Activated CD8-positive, alpha-beta memory T cell treated with anti-CD3 and anti-CD28 coated beads, Interleukin-2, amount 50 U/mL, for 24 hours (primary cell): ENCODE data around the gene INHBC.

Experiments used
- DNase-seq: peaks from one replicate; pipeline ENCODE4 v3.0.0-alpha.2; 2020; ENCODE audit errors: extremely low read depth

Gene INHBC

DNA sequence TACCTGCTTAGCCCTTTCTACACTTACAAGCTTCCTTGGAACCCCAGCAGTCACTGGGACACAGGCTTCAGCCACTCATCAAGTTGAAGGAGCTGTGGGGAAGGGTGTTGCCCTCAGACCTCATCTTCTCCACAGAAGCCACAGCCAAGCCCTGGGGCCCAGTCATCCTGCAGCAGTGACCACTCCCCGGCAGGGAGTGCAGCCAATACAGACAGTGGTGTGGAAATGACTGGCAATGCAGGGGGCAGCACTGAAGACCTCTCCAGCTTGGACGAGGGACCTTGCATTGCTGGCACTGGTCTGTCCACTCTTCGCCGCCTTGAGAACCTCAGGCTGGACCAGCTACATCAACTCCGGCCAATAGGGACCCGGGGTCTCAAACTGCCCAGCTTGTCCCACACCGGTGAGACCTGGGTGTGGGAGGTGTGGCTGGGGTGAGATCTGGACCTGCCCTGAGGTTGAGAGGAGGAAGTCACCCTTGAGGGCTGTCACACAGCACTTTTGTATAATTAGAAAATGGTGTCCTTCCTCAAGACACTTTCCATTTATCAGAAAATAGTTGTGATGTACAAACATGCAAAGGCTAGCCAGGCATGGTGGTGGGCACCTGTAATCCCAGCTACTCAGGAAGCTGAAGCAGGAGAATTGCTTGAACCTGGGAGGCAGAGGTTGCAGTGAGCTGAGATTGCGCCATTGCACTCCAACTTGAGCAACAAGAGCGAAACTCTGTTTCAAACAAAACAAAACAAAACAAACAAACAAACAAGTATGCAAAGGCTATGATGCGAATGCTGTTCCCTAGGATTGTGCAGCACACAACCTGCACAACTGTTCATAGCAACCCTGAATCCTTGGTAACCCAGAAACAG is 34.9 kb downstream of the INHBC start:
- DNase-seq, result no peak

DNA sequence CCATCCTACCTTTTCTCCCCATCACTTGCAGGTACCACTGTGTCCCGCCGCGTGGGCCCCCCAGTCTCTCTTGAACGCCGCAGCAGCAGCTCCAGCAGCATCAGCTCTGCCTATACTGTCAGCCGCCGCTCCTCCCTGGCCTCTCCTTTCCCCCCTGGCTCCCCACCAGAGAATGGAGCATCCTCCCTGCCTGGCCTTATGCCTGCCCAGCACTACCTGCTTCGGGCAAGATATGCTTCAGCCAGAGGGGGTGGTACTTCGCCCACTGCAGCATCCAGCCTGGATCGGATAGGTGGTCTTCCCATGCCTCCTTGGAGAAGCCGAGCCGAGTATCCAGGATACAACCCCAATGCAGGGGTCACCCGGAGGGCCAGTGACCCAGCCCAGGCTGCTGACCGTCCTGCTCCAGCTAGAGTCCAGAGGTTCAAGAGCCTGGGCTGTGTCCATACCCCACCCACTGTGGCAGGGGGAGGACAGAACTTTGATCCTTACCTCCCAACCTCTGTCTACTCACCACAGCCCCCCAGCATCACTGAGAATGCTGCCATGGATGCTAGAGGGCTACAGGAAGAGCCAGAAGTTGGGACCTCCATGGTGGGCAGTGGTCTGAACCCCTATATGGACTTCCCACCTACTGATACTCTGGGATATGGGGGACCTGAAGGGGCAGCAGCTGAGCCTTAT is 35.8 kb downstream of the INHBC start:
- DNase-seq, result no peak

DNA sequence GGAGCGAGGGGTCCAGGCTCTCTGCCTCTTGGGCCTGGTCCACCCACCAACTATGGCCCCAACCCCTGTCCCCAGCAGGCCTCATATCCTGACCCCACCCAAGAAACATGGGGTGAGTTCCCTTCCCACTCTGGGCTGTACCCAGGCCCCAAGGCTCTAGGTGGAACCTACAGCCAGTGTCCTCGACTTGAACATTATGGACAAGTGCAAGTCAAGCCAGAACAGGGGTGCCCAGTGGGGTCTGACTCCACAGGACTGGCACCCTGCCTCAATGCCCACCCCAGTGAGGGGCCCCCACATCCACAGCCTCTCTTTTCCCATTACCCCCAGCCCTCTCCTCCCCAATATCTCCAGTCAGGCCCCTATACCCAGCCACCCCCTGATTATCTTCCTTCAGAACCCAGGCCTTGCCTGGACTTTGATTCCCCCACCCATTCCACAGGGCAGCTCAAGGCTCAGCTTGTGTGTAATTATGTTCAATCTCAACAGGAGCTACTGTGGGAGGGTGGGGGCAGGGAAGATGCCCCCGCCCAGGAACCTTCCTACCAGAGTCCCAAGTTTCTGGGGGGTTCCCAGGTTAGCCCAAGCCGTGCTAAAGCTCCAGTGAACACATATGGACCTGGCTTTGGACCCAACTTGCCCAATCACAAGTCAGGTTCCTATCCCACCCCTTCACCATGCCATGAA is 36.5 kb downstream of the INHBC start:
- no peak for DNase-seq

DNA sequence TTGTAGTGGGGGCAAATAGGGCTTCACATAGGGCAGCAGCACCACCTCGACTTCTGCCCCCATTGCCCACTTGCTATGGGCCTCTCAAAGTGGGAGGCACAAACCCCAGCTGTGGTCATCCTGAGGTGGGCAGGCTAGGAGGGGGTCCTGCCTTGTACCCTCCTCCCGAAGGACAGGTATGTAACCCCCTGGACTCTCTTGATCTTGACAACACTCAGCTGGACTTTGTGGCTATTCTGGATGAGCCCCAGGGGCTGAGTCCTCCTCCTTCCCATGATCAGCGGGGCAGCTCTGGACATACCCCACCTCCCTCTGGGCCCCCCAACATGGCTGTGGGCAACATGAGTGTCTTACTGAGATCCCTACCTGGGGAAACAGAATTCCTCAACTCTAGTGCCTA is 37.1 kb downstream of the INHBC start:
- DNase-seq, result no peak

DNA sequence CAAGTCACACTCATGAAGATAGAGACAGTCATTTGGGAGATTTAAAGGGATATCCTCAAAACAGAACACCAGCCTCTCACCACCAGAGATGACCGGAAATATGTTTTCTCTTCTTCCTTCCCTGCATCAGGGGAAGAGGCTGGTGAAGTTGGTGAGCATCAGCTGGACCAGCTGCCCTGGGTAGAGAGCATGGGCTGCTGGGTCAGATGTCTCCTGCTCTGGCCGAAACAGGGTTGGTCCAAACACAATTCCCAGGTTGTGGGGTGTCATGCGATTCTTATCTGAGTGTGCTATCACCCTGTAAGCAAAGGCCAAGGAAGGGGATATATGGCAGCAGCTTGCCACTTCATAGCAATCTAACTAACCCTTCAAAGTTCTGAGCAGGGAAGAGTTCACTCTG is 37.8 kb downstream of the INHBC start:
- DNase-seq, result no peak

DNA sequence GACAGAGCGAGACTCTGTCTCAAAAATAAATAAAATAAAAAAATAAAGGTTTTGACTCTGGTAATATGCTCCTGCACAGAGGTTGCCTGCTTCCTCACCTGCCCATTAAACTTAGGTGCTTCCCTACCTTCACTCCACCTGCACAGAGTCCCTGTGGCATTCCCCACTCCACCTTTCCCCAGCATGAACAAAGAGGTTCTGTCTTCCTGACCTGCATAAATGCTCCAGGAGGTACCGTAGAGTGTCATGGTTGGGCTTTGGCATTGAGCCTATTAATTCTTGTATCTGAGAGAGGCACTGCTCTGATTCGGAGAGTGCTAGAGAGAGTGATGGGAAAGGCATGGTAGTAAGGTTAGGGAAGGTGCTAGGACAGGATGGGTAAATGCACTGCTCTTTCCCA is 38.8 kb downstream of the INHBC start:
- DNase-seq, result no peak

DNA sequence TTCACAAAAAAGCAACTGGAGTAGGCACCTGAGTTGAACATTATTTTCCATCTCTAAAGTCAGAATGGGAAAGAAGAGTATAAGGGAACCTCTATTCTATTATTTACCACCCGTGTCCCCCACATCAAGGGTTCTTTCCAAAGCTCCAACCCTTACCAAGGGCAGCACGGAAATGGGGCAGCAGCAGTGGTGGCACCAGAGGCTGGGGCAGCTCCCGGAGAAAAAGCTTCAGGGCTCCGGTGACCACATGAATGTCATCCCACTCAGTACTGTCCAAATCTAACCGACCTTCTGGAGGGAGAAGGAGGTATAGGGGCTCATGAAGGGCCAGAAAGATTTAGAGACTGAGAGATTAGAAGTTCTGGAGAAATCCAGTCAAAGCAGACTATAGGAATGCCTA is 39.3 kb downstream of the INHBC start:
- DNase-seq, result no peak

DNA sequence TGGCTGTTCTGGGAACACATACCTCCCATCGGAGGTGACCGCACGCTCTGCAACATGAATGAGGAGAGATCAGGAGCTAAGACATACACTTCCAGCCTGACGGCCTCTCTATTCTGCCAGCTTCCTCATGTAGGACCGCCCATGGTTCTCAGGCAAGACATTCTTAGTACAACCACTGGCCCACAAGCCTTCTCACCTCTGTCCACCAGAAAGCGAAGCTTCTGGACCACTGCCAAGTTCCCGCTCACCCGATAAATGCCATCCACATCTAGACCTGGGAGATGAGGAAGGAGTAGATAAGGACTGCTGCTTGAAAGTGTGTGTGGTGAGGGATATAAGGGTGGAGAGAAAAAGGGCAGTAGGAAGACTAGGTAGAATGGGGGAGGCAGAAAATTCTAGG is 39.8 kb downstream of the INHBC start:
- DNase-seq, result no peak

DNA sequence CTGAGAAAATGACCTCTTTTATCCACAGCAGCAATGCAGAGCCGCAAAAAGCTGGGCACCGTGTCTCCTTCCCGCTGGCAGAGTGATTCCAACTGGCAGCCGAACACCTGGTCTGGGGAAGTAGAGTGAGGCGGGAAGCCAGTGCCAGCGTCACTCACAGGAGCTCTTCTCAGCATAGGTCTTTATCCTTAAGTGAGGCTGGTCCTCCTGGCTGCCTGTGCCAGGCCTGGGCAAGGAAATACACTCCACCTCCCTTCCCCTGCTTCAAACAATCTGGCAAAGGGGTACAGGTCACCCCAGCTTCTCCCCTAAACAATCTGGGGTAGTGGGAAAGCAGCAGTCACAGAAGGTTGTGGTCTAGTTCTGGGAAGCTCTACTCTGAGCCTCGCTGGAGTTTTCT is 40.3 kb downstream of the INHBC start:
- DNase-seq, result no peak

DNA sequence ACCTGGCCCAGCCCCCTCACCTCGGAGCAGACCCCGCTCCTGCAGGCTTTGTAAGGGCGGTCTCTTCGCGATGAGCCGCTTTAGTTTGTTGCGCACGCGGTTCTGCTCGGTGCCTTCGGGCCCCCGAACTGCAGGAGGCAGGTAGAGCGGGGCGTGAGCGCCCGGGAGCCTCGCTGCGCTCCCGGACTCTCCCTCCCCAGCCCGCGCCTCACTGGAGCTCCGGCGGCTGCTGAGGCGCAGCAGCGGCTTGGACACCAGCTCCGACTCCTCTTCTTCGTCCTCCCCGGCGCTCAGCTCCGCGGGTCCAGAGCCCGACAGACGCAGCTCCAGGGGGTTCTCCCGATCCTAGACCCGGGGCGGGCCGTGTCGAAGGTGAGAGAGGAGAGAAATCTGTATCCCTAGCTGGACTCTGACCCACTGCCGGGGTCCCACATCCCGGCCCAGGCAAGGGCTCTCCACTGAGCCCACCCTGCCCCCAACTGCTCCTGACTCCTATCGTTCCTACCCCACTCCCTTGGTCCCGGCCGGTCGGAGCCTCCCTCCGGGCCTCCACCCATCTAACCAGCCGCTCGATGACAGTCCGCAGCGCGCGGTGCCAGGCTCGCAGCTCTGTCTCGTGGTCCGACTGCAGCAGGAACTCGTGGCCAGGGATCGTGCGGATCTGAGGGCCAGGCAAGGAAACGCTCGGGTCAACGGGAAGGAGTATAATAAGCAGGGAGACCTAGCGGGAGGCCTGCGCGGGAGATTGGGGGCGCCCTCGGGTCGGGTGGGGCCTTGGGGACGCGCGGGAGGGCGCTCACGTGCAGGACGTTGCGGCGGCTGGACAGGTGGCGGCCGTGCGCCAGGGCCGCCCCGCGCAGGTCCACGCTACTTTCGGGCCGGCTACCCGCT is 40.9 kb downstream of the INHBC start:
- no peak for DNase-seq

DNA sequence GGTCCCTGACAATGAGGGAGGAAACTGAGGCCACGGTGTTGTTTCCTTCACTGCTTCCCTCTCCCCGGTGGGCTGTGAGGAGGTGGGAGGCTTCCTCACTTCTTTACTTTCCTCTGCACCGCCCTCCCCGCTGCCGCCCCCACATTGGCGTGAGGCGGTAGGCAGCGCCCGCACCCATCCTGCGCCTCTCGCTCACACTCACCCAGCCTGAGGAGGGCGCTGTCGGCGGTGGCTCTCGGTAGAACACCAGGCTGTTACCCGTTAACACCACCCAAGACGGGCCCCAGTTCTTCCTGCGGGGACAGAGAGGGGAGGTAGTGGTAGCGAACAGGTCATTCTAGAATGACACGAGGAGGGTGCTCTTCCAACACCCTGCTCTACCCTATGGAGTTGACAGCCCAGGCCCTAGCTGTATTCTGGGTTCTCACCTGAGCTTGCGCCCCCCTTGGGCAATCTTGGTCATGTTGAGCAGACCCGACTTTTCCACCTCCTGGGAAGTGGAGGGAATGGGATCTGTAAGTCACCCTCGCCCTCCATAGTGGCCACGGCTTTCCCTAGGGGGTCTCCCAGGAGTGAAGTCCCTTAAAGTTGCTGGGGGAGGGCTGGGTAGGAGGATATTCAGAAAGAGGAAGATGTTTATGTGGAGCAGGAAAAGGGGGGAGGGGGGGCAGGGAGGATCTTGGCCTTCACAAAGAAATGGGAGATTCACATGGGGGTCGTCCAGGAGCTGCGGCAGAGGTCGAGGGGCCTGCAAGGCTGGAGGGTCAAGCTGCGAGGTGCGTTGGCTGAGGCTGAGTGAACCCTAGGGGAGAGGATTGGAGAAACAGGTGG is 41.8 kb downstream of the INHBC start:
- DNase-seq, result no peak

DNA sequence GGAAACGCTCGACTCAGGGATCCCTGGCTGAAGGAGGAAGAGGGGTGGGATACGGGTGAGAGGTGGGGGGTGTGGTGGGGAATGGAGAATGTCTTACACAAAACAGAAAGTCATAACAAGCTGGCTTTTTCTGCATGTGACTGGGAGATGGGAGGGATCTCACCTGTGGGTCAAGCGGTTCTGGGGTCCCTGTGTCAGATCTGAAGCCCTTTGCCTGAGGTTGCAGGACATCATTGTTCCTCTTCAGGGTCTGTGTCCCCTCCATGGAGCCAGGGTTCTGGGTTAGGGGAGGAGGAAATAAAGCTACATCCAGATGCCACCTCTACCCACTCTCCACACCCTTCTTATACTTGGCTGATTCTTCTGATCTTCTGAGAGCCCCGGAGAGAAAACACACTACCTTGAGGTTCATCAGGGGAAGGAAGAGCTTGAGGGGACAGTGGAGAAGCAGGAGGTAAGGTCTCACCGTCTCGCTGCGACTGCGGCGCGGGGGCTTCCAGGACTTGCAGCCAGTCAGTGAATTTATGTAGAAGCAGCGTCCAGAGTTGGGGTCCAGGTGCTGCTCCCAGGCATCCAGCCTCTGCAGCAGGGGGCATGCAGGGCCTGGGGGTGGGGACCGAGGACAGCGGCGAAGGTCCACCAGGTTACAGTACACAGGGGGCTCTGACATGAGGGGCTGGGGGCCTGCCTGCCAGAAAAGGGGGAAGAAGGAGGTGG is 42.6 kb downstream of the INHBC start:
- no peak for DNase-seq

DNA sequence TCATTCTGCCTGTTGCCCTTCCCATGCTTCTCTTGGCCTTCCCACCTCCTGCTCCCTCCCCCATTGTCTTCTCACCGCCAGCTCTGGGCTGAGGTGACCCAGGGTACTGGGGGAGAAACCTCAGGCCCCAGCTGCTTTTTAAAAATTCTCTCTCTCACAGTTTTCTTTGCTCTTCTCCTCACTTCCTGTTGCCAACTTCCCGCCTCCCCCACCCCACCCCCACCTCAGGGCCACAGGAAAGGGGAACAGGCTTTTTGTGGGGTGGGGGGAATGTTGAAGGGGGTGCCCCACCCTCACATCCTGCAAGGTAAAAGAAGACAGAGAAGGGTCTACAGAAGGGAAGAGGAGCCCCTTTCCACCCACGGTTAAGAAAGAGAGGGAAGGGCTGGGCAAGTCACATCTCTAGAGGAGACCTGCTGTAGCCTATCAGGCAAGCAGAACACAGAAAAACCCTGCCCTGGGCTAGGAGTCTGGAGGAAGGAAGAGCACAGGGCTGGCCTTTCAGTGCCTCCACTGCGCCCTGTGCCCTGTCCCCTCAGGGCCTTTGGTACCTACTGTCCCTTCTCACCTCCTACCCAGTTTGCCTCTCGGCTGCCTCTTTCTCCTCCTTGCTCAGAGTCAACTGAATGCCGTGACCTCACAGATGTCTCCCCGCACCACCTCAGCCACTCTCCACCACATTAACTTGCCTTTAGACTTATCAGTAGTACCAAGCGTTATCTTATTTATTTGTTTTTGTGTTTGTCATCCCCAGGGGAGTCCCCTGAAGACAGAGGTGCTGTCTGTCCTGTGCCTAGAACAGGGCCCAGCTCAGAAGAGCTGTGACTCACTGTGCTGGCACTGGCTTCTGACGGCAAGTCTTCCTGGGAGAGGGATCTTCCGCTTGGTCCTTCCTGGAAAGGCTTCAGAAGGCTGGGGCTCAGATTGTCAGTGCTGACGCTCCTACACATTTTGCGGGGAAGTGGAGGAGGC is 43.4 kb downstream of the INHBC start:
- no peak for DNase-seq

DNA sequence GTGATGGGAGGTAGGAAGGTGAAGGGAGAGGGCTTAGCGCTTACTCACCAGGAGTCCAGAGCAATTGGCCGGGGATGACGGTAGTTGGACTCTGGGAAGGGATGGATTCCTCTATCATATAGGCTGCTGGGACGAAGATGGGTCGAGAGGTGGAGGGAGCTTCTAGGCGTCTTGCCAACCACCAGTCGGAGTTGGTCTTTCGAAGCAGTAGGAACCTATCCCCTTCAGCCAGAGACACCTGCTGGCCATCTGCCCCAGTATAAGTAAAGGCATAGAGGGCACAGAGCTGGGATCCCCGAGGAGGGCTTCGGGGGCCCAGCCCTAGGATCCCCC is 44.4 kb downstream of the INHBC start:
- no peak for DNase-seq

DNA sequence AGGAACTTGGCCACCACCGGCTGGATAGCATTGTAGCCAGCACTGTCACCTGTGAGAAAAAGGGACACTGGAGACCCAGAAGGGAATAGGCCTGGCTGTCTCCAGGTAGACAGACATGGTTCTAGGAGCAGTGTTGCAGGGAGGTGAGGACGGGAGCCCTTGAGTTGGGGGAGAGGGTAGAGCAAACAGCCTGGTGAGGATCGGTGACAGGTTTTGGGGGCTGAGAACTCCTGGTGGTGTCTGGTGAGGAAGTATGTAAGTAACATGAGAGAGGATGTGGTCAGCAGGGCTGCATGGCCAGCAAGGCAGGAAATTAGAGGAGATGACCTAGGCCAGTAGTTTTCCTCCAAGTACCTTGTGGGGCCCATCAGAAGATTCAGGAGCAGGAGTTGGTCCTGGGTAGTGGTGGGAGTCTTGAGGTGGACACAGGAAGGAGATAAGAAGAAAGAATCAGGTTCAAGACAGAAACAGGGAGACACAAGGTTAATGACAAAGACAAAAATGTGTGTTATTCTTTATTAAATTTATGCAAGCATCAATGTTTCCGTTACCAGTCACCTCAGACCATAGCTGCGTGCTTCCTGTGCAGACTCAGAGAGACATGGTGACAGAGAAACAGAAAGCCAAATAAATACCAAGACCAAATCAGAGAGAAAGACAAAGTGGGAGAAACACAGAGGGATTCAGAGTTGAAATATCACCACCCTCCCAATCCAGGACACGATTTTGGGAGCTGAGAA is 45.0 kb downstream of the INHBC start, which contains the start of gene ARHGAP9:
TSS of gene ARHGAP9 (minus strand) at position 491 of the 740 bp plus-strand sequence. CDS start at position 31, 460 bp downstream.
- DNase-seq, result no peak

DNA sequence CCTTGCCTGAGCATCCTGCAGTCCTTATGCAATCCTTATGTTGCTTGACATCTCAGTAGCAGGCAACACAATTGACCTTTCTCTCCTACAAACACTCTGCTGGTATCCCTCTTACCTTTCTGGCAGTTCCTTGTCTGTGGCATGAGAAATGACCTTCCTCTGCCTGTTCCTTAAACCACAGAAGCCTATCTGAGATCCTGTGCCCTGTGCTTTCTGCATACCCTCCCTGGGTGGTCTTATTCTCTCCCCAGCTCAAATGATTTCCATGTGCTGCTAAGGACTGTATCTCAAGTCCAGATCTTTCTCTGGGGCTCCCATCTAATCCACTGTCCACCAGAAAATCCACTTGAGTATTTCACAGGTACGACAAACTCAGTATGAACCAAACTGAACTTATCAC is 47.1 kb downstream of the INHBC start:
- DNase-seq, result no peak

DNA sequence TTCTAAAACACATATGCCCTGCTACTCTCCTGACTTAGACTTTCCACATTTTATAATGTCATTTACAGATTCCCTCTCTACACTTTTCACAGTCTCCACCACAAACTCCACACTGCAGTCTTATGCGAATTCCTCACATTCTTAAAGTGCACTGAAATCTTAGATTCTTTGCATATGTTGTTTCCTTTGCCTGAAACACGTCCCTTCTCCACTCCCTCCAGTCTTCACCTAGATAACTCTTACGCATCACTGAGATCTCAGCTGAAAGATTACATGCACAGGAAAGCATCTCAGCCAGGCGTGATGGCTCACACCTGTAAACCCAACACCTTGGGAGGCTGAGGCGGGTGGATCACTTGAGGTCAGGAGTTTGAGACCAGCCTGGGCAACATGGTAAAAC is 48.9 kb downstream of the INHBC start:
- DNase-seq, result no peak

DNA sequence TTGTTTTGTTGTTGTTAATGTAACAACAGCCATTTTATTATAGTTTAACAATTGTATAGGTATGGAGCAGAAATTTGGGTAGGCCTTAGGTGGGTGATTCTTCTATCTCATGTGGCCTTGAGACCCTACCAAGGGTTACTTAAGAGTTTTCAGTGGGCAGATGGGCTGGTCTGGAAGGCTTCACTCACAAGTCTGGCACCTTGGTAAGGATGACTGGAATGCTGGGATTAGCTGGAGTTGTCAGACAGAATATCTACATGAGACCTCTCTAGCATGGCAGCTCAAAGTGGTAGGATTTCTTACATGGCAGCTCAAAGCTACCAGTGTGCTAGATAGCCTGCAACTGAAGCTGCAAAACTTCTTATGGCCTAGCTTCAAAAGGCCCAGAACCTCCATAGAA is 51.1 kb downstream of the INHBC start:
- no peak for DNase-seq
